GM13976 (cell line): Measurements from ENCODE around the gene MPP2.
A peak's percentile ranks its signal among the peaks of the same experiment; 100 is the strongest.

Source experiments
- DNase-seq: peaks from one replicate; pipeline ENCODE4 v3.0.0; 2012; ENCODE audit warnings: low spot score
- in situ Hi-C: fragments of 300-500 bp; cut with MboI; formaldehyde crosslinking; loops from one replicate; pipeline ENCODE4 v1.12.0; 2022; ENCODE audit warnings: low sequenced_read_pairs, mixed read lengths, inconsistent platforms; ENCODE audit not compliant: unreplicated experiment
- TF ChIP-seq, protein P1 (sequence below): IDR thresholded peaks from 2 replicates; pipeline ENCODE4 v1.5.1; 2012; ENCODE audit warnings: borderline replicate concordance, mild to moderate bottlenecking; ENCODE audit not compliant: insufficient read depth; ENCODE audit errors: extremely low read depth, missing control alignments, control extremely low read depth

The MPP2 gene

DNA sequence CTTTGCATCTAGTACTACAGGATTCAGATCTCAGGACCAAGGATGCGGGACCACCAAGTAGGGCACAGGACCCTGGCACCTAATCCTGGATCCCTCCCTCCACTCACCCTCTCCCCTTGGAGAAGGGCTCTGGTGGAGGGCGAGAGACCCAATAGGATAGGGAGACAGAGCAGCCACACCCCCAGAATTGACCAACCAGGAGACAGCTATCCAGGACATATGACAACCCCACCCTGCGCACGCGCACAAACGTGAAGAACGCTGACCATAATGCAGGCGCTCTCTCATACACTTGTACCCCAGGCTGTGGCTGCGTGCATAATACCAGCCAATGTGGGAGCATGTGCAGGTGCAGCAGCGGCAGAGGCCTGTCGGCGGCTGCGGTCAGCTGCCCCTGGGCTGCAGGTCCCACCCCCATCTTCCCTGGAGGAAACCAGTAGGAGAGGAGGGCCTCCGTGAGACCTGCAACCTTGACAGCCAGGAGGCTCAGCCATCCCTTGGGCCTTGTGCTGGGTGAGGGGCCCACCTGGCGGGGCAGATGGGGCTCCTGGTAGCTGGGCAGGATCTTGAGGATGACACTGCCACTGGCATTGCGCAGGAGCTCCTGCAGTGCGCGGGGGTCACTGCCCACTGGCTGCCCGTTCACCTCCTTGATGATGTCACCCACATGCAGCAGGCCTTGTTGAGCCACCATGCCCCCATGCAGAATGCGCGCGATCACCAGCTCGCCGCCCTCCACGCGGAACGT lies 25.4 kb downstream of the MPP2 start:
- in situ Hi-C loops = loop anchor here (10.0 kb wide), 1 partner anchor 113 kb away; no protein-coding TSS in a partner anchor
- TF ChIP-seq, protein P1, sequence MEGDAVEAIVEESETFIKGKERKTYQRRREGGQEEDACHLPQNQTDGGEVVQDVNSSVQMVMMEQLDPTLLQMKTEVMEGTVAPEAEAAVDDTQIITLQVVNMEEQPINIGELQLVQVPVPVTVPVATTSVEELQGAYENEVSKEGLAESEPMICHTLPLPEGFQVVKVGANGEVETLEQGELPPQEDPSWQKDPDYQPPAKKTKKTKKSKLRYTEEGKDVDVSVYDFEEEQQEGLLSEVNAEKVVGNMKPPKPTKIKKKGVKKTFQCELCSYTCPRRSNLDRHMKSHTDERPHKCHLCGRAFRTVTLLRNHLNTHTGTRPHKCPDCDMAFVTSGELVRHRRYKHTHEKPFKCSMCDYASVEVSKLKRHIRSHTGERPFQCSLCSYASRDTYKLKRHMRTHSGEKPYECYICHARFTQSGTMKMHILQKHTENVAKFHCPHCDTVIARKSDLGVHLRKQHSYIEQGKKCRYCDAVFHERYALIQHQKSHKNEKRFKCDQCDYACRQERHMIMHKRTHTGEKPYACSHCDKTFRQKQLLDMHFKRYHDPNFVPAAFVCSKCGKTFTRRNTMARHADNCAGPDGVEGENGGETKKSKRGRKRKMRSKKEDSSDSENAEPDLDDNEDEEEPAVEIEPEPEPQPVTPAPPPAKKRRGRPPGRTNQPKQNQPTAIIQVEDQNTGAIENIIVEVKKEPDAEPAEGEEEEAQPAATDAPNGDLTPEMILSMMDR = no peak
- no peak for DNase-seq

DNA sequence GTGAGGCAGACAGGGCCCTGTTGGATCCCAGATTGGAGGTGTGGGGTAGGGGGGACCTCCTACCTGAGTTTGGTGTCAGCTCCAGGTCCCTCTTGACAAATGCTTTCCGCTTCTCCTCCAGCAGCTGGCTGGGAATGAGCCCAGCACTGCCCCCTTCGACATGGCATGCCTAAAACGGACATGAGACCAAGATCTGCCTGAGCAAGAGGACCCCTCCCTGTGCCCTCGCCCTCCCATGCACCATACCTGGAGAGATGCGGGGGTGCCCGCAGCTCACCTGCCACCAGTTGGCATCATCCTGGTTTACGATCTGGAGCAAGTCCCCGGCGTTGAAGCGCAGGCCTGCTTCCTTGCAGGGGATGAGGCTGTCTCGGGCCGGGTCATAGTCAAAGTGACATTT lies 26.2 kb downstream of the MPP2 start:
- in situ Hi-C loops = loop anchor here (10.0 kb wide), 1 partner anchor 114 kb away; no protein-coding TSS in a partner anchor
- no peak for DNase-seq
- TF ChIP-seq, protein P1 = no peak

DNA sequence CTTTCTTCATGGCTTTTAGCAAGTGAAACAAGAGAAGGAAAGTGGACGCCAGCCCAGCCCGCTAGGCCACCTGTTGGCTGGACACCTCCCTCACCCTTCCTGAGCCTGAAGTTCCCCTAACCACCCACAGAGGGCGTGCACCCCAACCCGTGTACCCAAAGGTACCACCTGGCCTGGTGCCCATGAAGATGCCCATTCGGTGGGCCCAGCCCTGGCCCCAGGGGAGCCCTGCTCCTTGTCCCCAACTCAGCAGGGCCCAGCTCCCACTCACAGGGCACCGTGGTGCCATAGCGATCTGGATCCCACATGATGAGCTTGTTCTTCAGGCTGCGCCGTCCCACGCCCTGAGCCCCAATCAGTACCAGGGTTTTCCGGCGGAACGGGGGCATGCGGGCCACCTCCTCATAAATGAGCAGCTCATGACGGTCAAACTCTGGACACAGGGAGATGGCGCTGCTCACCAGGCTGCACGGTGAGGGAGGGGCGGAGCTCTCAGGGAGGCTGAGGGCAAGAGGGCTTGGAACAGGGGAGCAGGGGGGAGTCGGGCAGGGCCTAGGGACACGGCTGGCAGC lies 26.8 kb downstream of the MPP2 start:
- TF ChIP-seq, protein P1 = peak; percentile 64
- in situ Hi-C loops = loop anchor here (10.0 kb wide), 1 partner anchor 114 kb away; no protein-coding TSS in a partner anchor
- peak; percentile 83 for DNase-seq

DNA sequence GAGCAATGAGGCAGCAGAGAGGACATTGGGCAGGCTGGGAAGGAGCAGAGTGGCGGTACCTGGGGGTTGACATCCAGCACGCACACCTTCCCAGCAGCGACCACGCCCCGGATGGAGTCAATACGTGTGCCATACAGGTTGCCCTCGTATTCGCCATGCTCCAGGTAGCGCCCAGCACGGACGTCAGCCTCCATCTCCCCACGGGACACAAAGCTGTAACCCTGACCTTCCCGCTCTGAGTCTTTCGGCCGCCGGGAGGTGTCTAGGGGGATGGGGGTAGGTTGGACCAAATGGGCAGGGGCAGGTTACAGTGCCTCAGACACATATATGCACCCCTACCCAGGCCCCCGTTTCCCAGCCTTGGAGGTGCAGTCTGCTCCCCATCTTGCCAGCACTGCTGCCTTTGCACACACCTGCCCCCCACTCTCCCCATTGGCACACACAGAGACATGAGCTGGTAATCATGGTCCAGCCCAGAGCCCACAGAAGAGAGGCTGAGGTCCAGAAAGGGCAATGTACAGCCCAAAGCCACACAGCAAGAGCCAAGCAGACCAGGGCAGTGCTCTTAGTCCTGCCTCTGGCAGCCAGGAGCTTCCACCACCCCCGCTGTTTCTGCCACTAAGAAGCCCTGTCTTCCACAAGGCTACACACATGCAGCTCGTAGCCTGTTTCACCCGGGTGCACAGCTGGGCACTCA lies 27.5 kb downstream of the MPP2 start:
- in situ Hi-C loops = loop anchor here (10.0 kb wide), 1 partner anchor 115 kb away; no protein-coding TSS in a partner anchor
- DNase-seq = no peak
- TF ChIP-seq, protein P1 = no peak

DNA sequence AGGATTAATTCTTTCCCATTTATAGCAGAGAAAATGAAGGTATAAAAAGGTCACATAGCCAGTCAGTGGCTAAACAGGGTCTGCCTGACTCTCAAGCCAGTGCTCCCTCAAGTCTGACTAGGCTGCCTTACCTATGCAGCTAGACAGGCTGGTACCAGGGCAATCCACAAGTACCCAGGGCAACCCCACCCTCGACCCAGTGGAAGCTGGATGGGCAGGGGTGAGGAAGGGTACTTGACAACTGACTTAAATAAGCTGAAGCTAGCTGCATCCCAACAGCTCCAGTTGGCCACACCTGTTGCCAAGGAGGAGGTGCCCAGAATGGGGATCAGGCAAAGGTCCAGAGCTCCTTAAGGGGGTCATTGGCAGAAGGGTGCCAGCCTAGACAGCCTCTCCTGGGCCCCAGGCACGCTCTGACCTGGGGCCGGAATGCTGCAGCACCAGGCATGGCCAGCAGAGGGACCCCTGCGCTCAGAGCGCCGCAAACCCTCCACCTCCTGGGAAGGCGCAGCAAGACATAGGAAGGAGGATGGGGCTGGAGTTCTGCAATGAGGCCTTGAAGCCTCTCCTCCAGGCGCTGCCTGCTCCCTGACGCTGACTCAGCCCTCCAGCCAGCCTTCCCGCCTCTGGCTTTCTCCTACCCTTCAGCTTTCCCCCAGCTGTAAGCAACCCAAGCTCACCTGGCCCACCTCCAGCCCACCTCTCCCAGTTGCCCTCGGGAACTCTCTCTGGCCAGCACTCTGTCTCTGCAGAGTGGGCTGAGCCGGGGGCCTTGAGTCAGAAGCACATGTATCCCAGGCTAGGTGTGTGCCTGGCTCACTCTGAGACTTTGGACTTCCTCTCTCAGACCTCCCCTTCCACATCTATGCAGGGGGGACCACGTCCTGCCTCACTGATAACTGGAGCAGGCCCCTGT lies 28.8 kb downstream of the MPP2 start:
- in situ Hi-C loops = no loop called here
- DNase-seq = peak; percentile 90
- TF ChIP-seq, protein P1 = peak; percentile 98
